ENCODE results near the gene TBC1D22B. TPM values are rescaled to one million over a fixed set of nuclear protein-coding genes. Genes with fewer than 3 reads are reported as not detected.

Gene TBC1D22B
- total and polyA plus RNA-seq, 2 experiments from 2014 or later = 9.1 to 19.9 TPM

DNA sequence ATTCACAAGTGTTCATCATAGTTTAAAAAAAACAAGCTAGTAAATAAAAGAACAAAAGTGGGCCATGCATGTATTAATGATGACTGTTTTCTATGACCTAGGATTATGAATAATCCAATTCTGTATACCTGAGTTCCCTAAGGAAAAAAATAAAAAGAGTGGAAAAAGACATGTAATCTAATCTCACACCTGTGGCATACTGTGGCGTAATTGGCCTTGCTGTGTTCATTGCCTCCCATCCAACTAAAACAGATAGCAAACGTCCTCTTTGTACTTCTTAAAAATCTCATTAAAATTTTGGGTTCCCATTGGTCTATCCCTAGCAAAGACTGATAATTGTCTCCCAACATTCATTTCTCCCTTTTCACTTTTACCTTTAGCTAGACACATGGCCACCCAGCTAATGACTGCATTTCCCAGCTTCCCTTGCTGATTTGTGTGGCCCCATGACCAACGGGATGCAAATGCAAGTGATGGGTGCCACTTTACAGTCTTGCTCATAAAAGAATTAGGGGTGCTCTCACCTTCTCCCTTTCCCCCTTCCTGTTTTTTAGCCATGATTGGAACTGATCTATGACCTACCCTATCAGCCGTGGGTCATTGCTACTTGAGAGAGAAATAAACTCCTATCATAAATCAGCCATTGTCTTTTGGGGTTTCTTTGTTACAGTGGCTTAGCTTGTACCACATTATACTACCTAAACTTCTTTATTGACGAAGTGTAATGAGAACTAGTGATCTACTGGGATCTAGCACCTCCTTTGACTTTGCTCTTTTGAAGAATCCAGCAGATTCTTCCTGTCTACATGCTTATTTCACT lies 32.0 kb upstream of the TBC1D22B start (continued):
- TF ChIP-seq, protein P1, sequence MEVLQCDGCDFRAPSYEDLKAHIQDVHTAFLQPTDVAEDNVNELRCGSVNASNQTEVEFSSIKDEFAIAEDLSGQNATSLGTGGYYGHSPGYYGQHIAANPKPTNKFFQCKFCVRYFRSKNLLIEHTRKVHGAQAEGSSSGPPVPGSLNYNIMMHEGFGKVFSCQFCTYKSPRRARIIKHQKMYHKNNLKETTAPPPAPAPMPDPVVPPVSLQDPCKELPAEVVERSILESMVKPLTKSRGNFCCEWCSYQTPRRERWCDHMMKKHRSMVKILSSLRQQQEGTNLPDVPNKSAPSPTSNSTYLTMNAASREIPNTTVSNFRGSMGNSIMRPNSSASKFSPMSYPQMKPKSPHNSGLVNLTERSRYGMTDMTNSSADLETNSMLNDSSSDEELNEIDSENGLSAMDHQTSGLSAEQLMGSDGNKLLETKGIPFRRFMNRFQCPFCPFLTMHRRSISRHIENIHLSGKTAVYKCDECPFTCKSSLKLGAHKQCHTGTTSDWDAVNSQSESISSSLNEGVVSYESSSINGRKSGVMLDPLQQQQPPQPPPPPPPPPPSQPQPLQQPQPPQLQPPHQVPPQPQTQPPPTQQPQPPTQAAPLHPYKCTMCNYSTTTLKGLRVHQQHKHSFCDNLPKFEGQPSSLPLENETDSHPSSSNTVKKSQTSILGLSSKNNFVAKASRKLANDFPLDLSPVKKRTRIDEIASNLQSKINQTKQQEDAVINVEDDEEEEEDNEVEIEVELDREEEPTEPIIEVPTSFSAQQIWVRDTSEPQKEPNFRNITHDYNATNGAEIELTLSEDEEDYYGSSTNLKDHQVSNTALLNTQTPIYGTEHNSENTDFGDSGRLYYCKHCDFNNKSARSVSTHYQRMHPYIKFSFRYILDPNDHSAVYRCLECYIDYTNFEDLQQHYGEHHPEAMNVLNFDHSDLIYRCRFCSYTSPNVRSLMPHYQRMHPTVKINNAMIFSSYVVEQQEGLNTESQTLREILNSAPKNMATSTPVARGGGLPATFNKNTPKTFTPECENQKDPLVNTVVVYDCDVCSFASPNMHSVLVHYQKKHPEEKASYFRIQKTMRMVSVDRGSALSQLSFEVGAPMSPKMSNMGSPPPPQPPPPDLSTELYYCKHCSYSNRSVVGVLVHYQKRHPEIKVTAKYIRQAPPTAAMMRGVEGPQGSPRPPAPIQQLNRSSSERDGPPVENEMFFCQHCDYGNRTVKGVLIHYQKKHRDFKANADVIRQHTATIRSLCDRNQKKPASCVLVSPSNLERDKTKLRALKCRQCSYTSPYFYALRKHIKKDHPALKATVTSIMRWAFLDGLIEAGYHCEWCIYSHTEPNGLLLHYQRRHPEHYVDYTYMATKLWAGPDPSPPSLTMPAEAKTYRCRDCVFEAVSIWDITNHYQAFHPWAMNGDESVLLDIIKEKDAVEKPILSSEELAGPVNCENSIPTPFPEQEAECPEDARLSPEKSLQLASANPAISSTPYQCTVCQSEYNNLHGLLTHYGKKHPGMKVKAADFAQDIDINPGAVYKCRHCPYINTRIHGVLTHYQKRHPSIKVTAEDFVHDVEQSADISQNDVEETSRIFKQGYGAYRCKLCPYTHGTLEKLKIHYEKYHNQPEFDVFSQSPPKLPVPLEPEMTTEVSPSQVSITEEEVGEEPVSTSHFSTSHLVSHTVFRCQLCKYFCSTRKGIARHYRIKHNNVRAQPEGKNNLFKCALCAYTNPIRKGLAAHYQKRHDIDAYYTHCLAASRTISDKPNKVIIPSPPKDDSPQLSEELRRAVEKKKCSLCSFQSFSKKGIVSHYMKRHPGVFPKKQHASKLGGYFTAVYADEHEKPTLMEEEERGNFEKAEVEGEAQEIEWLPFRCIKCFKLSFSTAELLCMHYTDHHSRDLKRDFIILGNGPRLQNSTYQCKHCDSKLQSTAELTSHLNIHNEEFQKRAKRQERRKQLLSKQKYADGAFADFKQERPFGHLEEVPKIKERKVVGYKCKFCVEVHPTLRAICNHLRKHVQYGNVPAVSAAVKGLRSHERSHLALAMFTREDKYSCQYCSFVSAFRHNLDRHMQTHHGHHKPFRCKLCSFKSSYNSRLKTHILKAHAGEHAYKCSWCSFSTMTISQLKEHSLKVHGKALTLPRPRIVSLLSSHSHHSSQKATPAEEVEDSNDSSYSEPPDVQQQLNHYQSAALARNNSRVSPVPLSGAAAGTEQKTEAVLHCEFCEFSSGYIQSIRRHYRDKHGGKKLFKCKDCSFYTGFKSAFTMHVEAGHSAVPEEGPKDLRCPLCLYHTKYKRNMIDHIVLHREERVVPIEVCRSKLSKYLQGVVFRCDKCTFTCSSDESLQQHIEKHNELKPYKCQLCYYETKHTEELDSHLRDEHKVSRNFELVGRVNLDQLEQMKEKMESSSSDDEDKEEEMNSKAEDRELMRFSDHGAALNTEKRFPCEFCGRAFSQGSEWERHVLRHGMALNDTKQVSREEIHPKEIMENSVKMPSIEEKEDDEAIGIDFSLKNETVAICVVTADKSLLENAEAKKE (CRISPR knock-in tag; IDR thresholded peaks at IDR 0.05) = no peak
- TF ChIP-seq ZNF114 (CRISPR knock-in tag; IDR thresholded peaks at IDR 0.05) = no peak
- TF ChIP-seq, protein P2, sequence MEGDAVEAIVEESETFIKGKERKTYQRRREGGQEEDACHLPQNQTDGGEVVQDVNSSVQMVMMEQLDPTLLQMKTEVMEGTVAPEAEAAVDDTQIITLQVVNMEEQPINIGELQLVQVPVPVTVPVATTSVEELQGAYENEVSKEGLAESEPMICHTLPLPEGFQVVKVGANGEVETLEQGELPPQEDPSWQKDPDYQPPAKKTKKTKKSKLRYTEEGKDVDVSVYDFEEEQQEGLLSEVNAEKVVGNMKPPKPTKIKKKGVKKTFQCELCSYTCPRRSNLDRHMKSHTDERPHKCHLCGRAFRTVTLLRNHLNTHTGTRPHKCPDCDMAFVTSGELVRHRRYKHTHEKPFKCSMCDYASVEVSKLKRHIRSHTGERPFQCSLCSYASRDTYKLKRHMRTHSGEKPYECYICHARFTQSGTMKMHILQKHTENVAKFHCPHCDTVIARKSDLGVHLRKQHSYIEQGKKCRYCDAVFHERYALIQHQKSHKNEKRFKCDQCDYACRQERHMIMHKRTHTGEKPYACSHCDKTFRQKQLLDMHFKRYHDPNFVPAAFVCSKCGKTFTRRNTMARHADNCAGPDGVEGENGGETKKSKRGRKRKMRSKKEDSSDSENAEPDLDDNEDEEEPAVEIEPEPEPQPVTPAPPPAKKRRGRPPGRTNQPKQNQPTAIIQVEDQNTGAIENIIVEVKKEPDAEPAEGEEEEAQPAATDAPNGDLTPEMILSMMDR (conservative IDR thresholded peaks at IDR 0.05; ENCODE audit: low read depth in 2 of 2) = no peak
- TF ChIP-seq EZH2 (IDR thresholded peaks at IDR 0.05; ENCODE audit: low read depth, unreplicated experiment) = no peak
- TF ChIP-seq STAT1 (IDR thresholded peaks at IDR 0.05; ENCODE audit: unreplicated experiment) = no peak
- no peak for TF ChIP-seq EZH2phosphoT487 (IDR thresholded peaks at IDR 0.05; ENCODE audit: unreplicated experiment)
- no peak for TF ChIP-seq ZNF331 (CRISPR knock-in tag; IDR thresholded peaks at IDR 0.05; ENCODE audit: low read depth)
- TF ChIP-seq NANOG (IDR thresholded peaks at IDR 0.05; ENCODE audit: borderline replicate concordance) = no peak
- TF ChIP-seq JUNB (IDR thresholded peaks at IDR 0.05; ENCODE audit: unreplicated experiment) = no peak
- TF ChIP-seq, protein P3, sequence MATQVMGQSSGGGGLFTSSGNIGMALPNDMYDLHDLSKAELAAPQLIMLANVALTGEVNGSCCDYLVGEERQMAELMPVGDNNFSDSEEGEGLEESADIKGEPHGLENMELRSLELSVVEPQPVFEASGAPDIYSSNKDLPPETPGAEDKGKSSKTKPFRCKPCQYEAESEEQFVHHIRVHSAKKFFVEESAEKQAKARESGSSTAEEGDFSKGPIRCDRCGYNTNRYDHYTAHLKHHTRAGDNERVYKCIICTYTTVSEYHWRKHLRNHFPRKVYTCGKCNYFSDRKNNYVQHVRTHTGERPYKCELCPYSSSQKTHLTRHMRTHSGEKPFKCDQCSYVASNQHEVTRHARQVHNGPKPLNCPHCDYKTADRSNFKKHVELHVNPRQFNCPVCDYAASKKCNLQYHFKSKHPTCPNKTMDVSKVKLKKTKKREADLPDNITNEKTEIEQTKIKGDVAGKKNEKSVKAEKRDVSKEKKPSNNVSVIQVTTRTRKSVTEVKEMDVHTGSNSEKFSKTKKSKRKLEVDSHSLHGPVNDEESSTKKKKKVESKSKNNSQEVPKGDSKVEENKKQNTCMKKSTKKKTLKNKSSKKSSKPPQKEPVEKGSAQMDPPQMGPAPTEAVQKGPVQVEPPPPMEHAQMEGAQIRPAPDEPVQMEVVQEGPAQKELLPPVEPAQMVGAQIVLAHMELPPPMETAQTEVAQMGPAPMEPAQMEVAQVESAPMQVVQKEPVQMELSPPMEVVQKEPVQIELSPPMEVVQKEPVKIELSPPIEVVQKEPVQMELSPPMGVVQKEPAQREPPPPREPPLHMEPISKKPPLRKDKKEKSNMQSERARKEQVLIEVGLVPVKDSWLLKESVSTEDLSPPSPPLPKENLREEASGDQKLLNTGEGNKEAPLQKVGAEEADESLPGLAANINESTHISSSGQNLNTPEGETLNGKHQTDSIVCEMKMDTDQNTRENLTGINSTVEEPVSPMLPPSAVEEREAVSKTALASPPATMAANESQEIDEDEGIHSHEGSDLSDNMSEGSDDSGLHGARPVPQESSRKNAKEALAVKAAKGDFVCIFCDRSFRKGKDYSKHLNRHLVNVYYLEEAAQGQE (IDR thresholded peaks at IDR 0.05; ENCODE audit: unreplicated experiment) = no peak
